HL-60/S4 treated with retinoic acid at 250 ng/mL for 4 days and 3 days (cell line): Measurements from ENCODE around the gene ELOVL5.
"Not testable (repeated sequence)": the region's sequence is repeated elsewhere in the genome, so short reads cannot be mapped to it uniquely, and the experiment has no call there.

Experiments
- in situ Hi-C: fragments of 300-500 bp; cut with MboI; formaldehyde crosslinking; loops from 2 replicates; pipeline ENCODE4 v1.7.0; 2022; ENCODE audit warnings: low sequenced_read_pairs

ELOVL5 gene

DNA sequence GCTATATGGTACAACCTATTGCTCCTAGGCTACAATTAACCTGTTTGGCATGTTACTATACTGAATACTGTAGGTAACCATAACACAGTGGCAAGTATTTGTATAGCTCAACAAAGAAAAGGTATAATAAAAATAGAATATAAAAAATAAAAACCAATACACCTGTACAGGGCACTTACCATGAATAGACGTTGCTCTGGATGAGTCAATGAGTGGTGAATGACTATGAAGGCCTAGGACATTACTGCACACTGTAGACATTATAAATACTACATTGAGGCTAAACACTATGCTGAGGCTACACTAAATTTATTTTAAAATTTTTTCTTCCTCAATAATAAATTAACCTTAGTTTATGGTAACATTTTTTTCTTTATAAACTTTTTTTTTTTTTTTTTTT, 18.6 kb downstream of the ELOVL5 start:
- in situ Hi-C loops = no loop called here

DNA sequence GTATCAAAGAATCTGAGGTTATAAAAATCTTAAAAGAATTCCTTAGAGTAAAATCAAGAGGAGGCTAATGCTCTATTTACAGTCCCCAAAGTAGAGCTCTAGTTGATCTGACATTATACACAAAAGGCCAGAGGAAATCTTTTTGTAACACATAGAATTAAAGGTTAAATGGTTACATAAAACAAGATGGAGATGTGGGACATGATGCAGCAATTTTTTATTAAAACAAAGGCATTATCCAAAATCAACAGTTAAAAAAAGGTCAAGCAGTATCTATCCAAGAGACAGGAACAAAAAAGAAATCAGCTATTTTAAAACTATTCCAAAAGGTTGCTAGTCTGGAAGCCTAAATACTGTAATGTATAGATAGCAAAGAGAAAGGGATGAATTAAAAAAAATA, 20.4 kb downstream of the ELOVL5 start:
- in situ Hi-C loops = no loop called here

DNA sequence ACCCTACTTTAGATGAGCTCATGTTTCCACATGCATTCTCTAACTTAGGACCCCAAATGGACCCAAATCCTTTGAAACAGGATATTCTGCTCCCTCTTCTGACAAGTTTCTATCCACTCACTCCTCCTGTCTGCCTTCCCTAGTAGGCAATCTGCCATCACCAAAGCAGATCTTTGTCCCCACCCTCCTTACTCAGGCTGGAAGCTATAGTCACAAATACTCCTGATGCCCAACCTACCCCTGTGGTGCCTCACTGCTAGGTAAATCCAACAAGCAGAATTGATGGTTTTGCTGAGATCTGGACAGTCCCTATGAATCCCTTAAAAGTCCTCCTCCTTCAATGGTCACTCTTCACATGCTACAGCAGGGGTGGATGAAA, 21.7 kb downstream of the ELOVL5 start:
- in situ Hi-C loops = no loop called here

DNA sequence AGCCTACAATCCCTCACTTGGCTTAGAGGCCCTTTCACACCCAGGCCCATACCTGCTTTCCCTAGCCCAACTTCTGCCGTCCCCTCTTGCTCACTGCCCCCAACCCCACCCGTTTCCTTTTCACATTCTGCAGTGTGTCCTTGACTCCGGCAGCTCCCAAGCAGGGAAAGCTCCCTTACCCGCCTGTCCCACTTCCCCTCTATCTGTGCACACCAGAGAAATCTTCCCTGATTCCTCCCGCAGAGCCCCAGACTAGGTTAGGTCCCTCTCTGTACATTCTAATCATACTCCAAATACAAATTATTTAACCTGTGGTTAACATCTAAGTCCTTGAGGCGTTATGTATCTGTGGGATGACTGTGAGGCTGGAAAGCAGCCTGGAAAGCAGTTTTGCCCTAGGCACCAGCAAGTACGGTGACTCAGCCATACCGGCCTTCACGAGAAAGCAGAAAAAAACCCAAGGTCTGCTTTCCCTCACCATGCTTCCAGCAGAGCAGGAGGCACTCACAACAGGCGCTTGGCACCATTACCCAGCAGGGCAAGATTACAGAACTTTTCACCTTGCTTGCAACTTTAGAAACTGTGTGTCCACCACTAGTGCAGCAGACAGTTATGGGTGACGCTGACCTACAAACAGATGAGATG, 22.3 kb downstream of the ELOVL5 start:
- in situ Hi-C loops = no loop called here

DNA sequence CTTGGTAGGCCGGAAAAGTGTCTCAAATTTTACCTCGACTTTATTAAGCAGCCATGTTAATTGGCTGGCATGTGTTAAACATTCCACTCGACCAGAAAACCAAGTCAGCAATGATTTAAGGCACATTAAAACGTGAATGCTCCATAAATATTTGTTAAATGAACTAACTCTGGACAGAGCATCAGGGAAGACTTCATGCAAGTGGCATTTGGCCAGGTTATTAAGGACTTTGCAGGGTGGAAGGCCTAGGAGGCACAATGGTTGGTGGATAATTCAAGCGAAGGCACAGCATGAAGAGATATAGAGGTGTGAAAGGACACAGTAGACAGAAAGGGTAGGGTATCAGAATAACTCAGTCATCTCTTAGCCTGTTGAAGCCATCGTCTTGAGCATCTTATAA, 23.0 kb downstream of the ELOVL5 start:
- in situ Hi-C loops = no loop called here

DNA sequence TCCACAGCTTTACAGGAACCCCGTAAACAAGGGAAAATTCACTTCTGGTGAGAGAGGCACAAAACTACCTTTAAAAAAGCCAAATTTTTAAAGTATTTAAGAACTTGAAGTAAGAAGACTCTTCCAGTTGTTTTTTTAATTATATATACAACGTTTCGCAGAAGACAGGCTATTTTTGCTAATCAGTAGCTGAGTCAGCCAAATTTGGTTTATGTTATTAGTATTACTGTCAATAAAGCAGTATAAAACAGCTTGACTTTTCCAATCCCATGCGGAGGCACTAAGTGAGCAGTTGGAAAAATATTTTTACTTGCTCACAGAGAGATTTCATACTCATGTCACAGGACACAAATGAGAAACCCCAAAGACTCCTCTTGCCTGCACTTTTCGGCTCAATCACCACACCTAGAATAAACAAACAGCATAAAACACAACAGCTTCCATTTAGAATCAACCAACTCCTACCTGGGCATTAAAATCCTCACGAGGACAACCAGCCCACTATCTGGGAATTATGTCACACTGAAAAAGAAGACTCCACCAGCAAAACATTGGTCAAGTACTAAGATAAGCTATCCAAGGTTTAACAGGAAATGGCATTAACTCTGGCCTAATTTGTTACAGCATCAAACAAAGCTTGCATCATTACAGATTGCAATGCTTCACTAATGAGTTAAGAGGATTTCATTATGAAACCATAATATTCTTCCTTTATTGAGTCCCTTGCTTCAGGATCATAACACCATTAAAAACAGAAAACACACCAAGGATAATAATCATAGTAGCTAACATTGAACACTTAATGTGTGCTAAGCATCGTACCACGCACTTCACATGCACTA, 26.3 kb downstream of the ELOVL5 start:
- in situ Hi-C loops = no loop called here

DNA sequence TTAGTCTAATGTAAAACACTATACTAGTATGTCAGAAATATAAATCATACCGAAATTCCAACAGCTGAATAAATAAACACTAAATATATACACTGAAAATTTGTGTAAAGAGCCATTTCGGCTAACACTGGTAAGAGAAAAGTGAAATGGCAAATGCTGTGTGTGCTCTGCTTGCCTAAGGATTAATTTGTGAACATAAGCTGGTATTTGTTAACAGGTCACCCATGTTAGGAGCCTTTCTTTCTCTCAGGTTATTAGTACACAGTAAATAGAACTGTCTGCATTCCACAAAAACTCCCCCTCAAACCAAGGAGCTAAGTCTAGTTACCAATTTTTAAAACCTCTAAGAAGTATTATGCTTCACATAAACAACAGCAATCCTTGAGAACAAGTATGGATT, 27.0 kb downstream of the ELOVL5 start:
- in situ Hi-C loops = no loop called here

DNA sequence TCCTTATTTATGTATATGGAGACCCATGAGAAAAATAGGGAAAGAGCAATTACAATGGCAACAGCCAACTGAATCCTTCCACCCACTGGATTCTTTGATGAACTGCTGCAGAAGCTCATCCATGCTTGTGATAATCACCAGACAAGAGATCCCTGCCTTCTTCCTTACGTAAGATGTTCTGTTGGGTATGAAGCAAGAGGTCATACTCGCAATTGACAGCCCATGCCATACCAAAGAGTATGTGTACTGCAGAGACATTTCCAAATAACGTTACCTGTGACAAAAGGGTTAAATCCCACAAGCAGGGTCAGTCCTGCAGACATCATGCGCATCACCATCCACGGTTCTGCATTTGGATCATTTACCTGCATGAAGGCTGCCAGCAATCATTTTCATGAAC, 27.8 kb downstream of the ELOVL5 start:
- in situ Hi-C loops = no loop called here

DNA sequence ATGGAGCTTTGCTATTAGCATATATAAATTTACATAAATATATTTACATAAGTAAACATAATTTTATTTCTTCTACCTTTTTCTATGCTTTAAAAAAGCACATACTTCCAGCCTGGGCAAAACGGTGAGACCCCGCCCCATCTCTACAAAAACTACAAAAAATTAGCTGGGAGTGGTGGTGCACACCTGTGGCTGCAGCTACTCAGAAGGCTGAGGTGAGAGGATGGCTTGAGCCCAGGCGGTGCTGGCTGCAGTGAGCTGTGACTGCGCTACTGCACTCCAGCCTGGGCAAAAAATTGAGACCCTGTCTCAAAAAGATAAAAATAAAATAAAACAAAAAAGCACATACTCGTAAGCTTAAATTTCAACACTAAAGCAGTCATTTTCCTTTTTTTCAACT, 30.3 kb downstream of the ELOVL5 start:
- in situ Hi-C loops = no loop called here

DNA sequence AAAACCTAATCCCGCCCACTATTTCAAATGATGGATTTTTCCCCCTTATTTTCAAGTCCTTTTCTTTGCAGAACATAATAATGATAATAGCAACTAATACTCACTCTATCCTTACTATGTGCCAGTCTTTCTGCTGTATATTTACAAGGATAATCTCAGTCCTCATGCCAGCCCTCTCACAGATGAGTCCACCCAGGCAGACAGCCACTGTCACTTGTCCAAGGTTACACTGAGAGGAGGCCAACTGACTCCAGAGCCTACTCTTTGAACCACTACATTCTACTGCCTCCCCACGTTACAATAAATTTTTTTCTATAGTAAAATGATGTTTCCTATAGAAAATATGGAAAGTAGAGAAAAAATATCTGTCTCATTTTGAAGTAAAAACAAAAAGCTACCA, 30.9 kb downstream of the ELOVL5 start:
- in situ Hi-C loops = no loop called here

DNA sequence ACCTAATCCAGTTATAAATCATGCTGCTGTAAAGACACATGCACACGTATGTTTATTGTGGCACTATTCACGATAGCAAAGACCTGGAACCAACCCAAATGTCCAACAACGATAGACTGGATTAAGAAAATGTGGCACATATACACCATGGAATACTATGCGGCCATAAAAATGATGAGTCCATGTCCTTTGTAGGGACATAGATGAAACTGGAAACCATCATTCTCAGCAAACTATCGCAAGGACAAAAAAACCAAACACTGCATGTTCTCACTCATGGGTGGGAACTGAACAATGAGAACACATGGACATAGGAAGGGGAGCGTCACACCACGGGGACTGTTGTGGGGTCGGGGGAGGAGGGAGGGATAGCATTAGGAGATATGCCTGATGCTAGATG, 31.5 kb downstream of the ELOVL5 start:
- in situ Hi-C loops = not testable (repeated sequence)

DNA sequence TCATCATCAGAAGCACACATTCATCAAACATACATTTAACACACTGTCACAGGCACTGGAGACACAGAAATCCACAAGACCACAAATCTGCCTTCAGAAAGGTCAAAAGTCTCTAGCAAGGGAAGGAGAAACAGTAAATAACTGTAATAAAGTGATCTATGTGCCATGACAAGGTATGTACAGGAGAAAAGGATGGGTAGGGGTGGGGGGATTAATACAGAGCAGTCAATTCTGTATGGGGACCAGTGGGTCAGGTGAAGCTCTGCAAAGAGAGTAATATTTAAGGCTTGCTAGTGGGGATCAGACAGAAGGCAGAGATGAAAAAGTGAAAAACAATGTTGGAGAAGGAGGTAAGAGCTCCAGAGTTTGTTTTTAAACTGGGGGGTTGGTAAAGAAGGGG, 32.6 kb downstream of the ELOVL5 start:
- in situ Hi-C loops = no loop called here

DNA sequence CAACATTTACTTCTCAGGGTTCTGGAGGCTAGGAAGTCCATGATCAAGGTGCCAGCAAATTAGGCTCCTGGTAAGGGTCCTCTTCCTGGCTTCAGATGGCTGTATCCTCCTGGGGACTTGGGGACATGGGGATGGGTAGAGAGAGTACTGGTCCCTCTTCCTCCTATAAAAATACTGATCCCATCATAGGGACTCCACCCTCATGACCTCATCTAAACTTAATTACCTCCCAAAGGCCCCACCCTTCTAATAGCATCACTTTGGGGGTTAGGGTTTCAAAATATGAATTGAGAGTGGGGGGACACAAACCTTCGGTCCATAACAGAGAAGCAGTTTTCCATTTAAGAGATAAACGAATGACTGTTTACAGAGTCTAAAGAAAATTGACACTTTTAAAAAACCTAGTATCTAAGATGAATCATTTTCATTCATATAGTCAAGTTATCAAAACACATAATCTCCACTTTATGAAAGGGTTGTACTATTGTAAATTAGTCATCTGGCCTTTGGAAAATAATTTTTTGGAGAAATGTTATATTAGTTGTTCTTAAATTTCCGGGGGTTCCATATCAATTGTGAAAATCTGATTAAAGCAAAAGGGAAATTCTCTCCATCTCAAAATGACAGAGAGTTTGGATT, 33.5 kb downstream of the ELOVL5 start:
- in situ Hi-C loops = no loop called here

DNA sequence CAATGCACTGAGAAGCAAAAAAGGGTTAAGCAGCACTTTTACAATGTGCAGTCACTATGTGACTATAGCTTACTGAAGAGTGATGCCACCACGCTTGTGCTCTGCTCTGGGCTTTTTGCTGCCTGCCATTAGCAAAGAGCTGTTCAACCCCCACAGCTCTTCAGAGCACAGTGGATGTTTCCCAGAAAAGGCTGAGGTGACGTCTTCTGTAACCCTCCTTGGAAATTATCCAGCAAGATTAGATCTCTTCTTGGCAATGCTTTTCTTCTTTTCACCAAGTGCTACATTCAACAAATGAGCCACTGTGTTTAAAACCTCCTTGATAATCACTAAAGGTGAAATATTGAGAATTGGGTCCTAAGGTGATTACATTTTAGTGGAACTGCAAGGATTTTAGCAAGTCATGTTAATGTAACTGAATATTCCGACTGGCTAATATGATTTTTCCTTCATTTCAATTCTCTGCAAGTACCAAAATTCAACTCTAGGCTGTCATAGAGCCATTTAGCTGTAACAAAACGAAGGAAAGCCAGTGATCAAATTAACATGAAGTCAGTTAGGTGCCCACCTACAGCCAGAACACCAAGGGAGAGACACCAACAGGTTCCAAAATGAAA, 34.9 kb downstream of the ELOVL5 start:
- in situ Hi-C loops = no loop called here

DNA sequence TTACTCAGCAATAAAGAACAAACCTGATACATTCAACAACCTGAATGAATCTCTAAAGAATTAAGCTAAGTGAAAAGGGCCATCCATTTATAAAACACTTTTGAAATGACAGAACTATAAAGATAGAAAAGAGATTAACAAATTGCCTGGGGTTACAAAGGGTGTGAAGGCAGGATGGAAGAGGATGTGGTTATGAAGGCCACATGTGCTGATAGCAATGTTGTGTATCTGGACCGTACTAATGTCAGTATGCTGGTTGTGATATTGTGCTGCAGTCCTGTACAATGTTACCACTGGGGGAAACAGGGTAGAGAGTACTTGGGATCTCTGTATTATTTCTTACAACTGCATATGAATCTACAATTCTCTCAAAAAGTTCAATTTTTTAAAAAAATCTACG, 36.4 kb downstream of the ELOVL5 start:
- in situ Hi-C loops = no loop called here

DNA sequence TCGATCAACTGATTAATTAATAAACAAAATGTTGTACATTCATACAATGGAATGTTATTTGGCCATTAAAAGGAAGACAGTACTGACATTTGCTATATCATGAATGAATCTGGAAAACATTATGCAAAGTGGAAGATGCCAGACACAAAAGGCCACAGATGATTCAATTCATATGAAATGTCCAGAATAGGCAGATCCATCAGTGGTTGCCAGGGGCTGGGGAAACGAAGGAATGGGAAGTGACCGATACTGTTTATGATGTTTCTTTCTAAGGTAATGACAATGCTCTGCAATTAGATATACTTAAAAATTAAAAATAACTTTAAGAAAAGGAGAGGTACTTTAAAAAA, 37.2 kb downstream of the ELOVL5 start:
- in situ Hi-C loops = no loop called here

DNA sequence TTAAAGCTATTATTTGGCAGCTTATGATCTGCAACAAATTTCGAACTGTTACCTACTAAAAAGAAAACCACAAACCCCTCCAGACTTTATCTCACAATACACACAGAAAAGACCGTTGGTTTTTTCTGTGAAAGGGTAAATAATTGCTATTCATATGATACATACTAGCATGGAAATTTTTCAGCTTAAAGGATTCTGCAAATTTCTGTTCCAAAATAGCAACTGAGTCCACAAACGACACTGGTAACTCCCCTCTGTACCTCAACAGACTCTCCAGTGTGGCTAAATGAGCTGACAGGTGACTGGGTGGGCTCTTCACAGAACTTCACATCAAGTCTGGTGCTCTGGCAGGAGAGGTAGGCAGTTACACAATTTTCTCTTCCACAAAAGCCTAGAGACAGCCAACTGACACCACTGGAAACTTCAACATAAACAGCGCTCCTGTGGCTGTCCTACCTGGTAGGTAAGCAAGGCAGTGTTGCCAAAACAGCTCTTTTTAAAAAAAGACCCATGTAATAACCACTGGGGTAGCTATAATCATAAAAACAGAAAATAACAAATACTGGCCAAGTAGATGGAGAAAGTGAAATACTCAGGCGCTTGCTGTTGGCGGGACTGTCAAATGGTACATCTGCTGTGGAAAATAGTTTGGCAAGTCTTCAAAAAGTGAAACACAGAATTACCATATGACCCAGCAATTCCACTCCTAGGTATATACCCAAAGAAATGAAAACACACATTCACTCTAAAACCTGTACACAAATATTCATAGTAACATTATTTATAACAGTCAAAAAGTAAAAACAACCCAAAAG, 37.8 kb downstream of the ELOVL5 start:
- in situ Hi-C loops = no loop called here

DNA sequence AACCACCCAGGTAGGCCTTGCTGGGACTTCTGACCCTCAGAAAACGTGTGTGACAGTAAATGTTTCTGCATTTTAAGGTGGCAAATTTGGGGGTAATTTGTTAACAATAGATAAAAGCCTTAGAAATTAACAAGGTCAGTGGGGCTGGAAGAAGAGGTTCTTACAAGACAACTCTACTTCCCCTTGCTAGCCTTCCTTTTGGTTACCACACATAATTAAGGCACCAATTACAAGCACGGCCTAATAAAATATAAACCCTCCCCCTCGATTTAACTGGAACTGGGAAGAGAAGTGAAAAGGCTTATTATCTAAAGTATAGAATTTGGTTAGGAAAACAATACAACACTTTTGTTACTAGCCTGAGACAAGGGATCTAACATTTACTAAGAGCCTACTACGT, 38.8 kb downstream of the ELOVL5 start:
- in situ Hi-C loops = no loop called here

DNA sequence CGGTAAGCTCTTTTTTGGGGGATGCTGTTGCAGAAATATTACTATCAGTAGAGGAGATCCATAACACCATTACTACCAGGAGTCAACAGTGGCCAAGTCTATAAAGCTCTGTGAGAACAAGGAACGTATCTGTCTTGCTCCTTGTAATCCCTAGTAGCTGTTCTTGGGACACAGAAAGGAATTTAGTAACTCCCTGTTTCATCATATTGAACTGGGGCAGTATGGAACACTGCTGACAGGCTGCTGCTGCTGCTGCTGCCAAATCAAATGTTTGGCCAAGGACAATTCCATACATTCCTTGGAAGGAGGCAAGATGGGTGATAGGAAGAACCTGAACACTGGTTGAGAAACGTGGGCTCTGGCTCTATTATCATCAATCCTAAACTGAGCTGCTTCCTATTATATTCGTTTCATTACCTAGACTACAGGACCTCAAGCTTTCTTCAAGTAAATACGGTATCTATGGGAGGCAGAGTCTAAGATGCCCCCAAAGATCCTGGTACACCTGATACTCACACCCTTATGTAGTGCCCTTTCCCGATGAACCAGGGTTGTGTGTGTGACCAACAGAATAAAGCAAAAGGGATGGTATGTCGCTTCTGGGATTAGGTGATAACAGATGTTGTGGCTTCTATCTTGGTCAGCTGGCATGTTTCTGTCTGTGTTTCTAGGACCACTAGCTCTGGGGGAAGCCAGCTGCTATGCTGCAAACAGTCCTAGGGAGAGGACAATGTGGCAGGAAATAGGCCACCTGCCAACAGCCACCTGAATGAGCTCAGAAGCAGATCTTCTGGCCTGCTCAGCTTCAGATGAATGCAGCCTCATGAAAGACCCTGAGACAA, 39.5 kb downstream of the ELOVL5 start:
- in situ Hi-C loops = no loop called here

DNA sequence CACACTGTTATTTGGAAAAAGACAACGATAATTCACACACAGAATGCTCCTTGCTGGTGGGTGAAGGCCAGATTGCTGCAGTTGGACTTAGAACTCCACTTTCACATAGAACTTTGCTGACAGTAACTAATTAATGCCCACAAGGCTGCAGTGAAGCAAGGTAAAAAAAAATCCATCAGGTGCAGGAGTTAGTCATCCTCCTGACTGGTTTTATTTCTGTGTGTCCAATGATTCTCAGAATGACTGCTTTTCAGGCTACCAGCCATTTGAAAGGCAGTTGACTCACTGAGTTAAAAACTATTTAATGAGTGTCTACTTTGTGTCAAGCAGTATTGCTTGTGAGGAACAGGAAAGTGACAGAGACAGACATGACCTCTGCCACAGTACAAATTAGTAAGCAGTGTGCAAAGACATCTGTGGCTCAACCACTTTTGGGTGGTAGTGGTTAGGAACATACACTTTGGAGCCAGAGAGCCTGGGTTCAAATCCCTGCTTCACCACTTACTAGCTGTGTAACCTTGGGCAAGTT, 41.9 kb downstream of the ELOVL5 start:
- in situ Hi-C loops = no loop called here
